H1 (cell line): Measurements from ENCODE around the gene CUBN. TPM values are rescaled to one million over a fixed set of nuclear protein-coding genes. Genes with fewer than 3 reads are reported as not detected.

Experiments
- CTCF ChIA-PET: fragments of 300-600 bp; sonication (Branson Sonifier 250); formaldehyde crosslinking; loops from one replicate; lab custom pipeline; 2021; ENCODE audit not compliant: partially characterized antibody; lab: Charles Lee
- POLR2A ChIA-PET: fragments of 300-600 bp; sonication (Branson Sonifier 250); formaldehyde crosslinking; loops from one replicate; lab custom pipeline; 2021; ENCODE audit warnings: inconsistent platforms; ENCODE audit not compliant: partially characterized antibody; lab: Charles Lee
- DNase-seq, 2 experiments: peaks; one replicate each; pipeline versions ENCODE4 v3.0.0 to v3.0.0-alpha.2; 2010 to 2022; ENCODE audit warnings: low spot score in 2 of 2, low read depth in 1 of 2, mixed read lengths in 1 of 2
- FAIRE-seq: peaks from 2 replicates; lab custom pipeline; 2011; peaks lifted over from hg19 to GRCh38; lab: Jason Lieb, UNC
- H2AFZ ChIP-seq: 2 replicates; pipeline ENCODE4 v1.8.1; 2012; ENCODE audit warnings: low read length, inconsistent platforms
- H2AK5ac ChIP-seq: 2 replicates; pipeline ENCODE4 v1.6.1; 2013; ENCODE audit warnings: low read depth, low read length
- H2BK120ac ChIP-seq: replicated peaks from 2 replicates; pipeline ENCODE3; 2013; ENCODE audit warnings: low read depth, low read length, inconsistent platforms
- H2BK12ac ChIP-seq: 2 replicates; pipeline ENCODE4 v1.6.1; 2013; ENCODE audit warnings: low read depth, low read length
- H2BK15ac ChIP-seq: 2 replicates; pipeline ENCODE4 v1.6.1; 2013; ENCODE audit warnings: low read length
- H2BK20ac ChIP-seq: 2 replicates; pipeline ENCODE4 v1.6.1; 2013; ENCODE audit warnings: low read length
- H2BK5ac ChIP-seq: 2 replicates; pipeline ENCODE4 v1.6.1; 2013; ENCODE audit warnings: low read depth, low read length
- H3K14ac ChIP-seq: 2 replicates; pipeline ENCODE4 v1.6.1; 2013; ENCODE audit warnings: inconsistent platforms; ENCODE audit not compliant: insufficient read length
- H3K18ac ChIP-seq: 2 replicates; pipeline ENCODE4 v1.6.1; 2013; ENCODE audit warnings: low read length; ENCODE audit errors: extremely low read depth
- H3K23ac ChIP-seq: 2 replicates; pipeline ENCODE4 v1.6.1; 2013; ENCODE audit warnings: inconsistent platforms; ENCODE audit not compliant: insufficient read length
- H3K23me2 ChIP-seq: 2 replicates; pipeline ENCODE4 v1.6.1; 2013; ENCODE audit warnings: low read depth, low read length
- H3K27ac ChIP-seq: 2 replicates; pipeline ENCODE4 v1.6.1; 2011; ENCODE audit warnings: low read depth, low read length, inconsistent platforms
- H3K27me3 ChIP-seq, 4 experiments: replicated peaks in 1 of 4; 1 replicate in 1 of 4; 2 replicates in 3 of 4; pipeline versions ENCODE4 v1.6.1 to v1.8.1; 2011 to 2013; ENCODE audit warnings: low read length in 3 of 4, mild to moderate bottlenecking in 3 of 4, inconsistent platforms in 2 of 4, mixed read lengths in 2 of 4, moderate library complexity in 1 of 4; ENCODE audit not compliant: control insufficient read depth in 3 of 4, insufficient read depth in 3 of 4; ENCODE audit errors: extremely low read depth in 1 of 4
- H3K36me3 ChIP-seq, 4 experiments: 2 replicates each; pipeline versions ENCODE4 v1.6.1 to v1.8.1; 2011 to 2013; ENCODE audit warnings: mild to moderate bottlenecking in 4 of 4, low read length in 3 of 4, moderate library complexity in 2 of 4, control low read depth in 1 of 4, inconsistent platforms in 1 of 4; ENCODE audit not compliant: insufficient read depth in 4 of 4, control insufficient read depth in 2 of 4
- H3K4ac ChIP-seq: replicated peaks from 2 replicates; pipeline ENCODE3; 2013; ENCODE audit warnings: low read length, low read depth, mixed read lengths, inconsistent platforms; ENCODE audit not compliant: insufficient read length
- H3K4me1 ChIP-seq, 4 experiments: replicated peaks in 1 of 4; 1 replicate in 1 of 4; 2 replicates in 3 of 4; pipeline versions ENCODE4 v1.6.1 to v1.8.1; 2011 to 2013; ENCODE audit warnings: low read length in 3 of 4, inconsistent platforms in 2 of 4, mixed read lengths in 1 of 4; ENCODE audit not compliant: insufficient read depth in 4 of 4, control insufficient read depth in 3 of 4
- H3K4me2 ChIP-seq, 2 experiments: 2 replicates each; pipeline versions ENCODE4 v1.6.1 to v1.8.1; 2011 to 2013; ENCODE audit warnings: low read depth in 2 of 2, low read length in 2 of 2, control low read depth in 1 of 2, inconsistent platforms in 1 of 2, mild to moderate bottlenecking in 1 of 2; ENCODE audit not compliant: insufficient read depth in 1 of 2
- H3K4me3 ChIP-seq, 4 experiments: fragments of 200-600, 300-600 bp in 1 of 4; sonication (generic), shearing (Covaris generic), sonication (Bioruptor Twin) in 1 of 4; 2 replicates each; pipeline versions ENCODE4 v1.5.1 to v1.8.1; 2011 to 2016; ENCODE audit warnings: low read length in 4 of 4, low read depth in 3 of 4, control low read depth in 2 of 4, inconsistent platforms in 2 of 4, mild to moderate bottlenecking in 2 of 4, mixed read lengths in 1 of 4, moderate library complexity in 1 of 4; ENCODE audit not compliant: insufficient read depth in 2 of 4; ENCODE audit errors: extremely low read depth in 1 of 4
- H3K56ac ChIP-seq: replicated peaks from 2 replicates; pipeline ENCODE3; 2013; ENCODE audit warnings: low read depth, mild to moderate bottlenecking, mixed read lengths, low read length, inconsistent platforms; ENCODE audit not compliant: insufficient read length
- H3K79me1 ChIP-seq: 2 replicates; pipeline ENCODE4 v1.6.1; 2013; ENCODE audit warnings: low read depth, low read length, control low read depth
- H3K79me2 ChIP-seq, 2 experiments: 2 replicates each; pipeline versions ENCODE4 v1.6.1 to v1.8.1; 2012 to 2013; ENCODE audit warnings: low read length in 2 of 2, mild to moderate bottlenecking in 2 of 2, inconsistent platforms in 1 of 2; ENCODE audit not compliant: insufficient read depth in 2 of 2, control insufficient read depth in 1 of 2
- H3K9ac ChIP-seq, 4 experiments: replicated peaks in 1 of 4; 1 replicate in 1 of 4; 2 replicates in 3 of 4; pipeline versions ENCODE4 v1.6.1 to v1.8.1; 2011 to 2013; ENCODE audit warnings: low read depth in 3 of 4, low read length in 3 of 4, control low read depth in 2 of 4, mild to moderate bottlenecking in 2 of 4, moderate library complexity in 2 of 4, inconsistent platforms in 1 of 4; ENCODE audit errors: extremely low read depth in 1 of 4
- H3K9me3 ChIP-seq, 2 experiments: 2 replicates each; pipeline versions ENCODE4 v1.6.1 to v1.8.1; 2012 to 2013; ENCODE audit warnings: mild to moderate bottlenecking in 2 of 2, moderate library complexity in 2 of 2, control low read depth in 1 of 2, inconsistent platforms in 1 of 2, low read depth in 1 of 2, low read length in 1 of 2, mixed read lengths in 1 of 2; ENCODE audit not compliant: insufficient read depth in 2 of 2
- H4K20me1 ChIP-seq, 2 experiments: replicated peaks in 1 of 2; 2 replicates each; pipeline versions ENCODE3 to v1.8.1; 2011 to 2013; ENCODE audit warnings: inconsistent platforms in 2 of 2, low read length in 2 of 2, mild to moderate bottlenecking in 1 of 2; ENCODE audit not compliant: insufficient read depth in 2 of 2, control insufficient read depth in 1 of 2
- H4K5ac ChIP-seq: 2 replicates; pipeline ENCODE4 v1.6.1; 2013; ENCODE audit warnings: low read length, low read depth, mixed read lengths, inconsistent platforms; ENCODE audit not compliant: insufficient read length
- H4K8ac ChIP-seq: 2 replicates; pipeline ENCODE4 v1.8.0; 2013; ENCODE audit warnings: mild to moderate bottlenecking, moderate library complexity, low read length, inconsistent platforms; ENCODE audit not compliant: insufficient read depth; ENCODE audit errors: extremely low read depth
- H4K91ac ChIP-seq: replicated peaks from 2 replicates; pipeline ENCODE3; 2013; ENCODE audit warnings: low read length, mixed read lengths, inconsistent platforms; ENCODE audit not compliant: insufficient read length
- YY1 ChIP-seq: IDR thresholded peaks from 2 replicates; pipeline ENCODE4 v1.6.1; 2011; ENCODE audit warnings: low read depth, mild to moderate bottlenecking, low read length
- WGBS, 2 experiments: shearing (Covaris generic) in 1 of 2; methylation state at CpG; one replicate each; pipeline versions ENCODE4 v1.1.6 to v1.1.7; 2013 to 2015; ENCODE audit warnings: low lambda C conversion rate in 2 of 2, mixed read lengths in 2 of 2, inconsistent platforms in 1 of 2, low coverage in 1 of 2, missing lambda C conversion rate in 1 of 2; ENCODE audit not compliant: insufficient replicate concordance in 2 of 2, insufficient coverage in 1 of 2, insufficient read length in 1 of 2; ENCODE audit errors: extremely low coverage in 1 of 2, missing lambda C conversion rate in 1 of 2; 5-methylcytosine and 5-hydroxymethylcytosine counted together
- polyA plus RNA-seq, 7 experiments: library from polyadenylated mRNA; depleted of rRNA in 3 of 7; stranded (reverse) in 5 of 7; unstranded in 2 of 7; fragments of >200 nt in 5 of 7; fragments of 200-250 nt in 2 of 7; gene quantifications; 1 replicate in 5 of 7; 2 replicates in 1 of 7; 4 replicates in 1 of 7; pipeline versions ENCODE4 v1.2.1 to v1.2.3, GENCODE V29; 2011 to 2013; ENCODE audit warnings: missing spikeins in 2 of 7, mixed read lengths in 2 of 7
- total RNA-seq: library from RNA; stranded (reverse); fragmentation: NEBNext Ultra II Directional; extraction: Animal tissue kit (Norgen Biotek cat#: 25700); gene quantifications from 2 replicates; pipeline ENCODE4 v1.2.1, GENCODE V29; 2021

Gene CUBN
- total and polyA plus RNA-seq, 2 of the 8 experiments (the other 6 are each of a cell fraction or from before 2014, with no cell fraction given), result 0.04 to 0.08 TPM

DNA sequence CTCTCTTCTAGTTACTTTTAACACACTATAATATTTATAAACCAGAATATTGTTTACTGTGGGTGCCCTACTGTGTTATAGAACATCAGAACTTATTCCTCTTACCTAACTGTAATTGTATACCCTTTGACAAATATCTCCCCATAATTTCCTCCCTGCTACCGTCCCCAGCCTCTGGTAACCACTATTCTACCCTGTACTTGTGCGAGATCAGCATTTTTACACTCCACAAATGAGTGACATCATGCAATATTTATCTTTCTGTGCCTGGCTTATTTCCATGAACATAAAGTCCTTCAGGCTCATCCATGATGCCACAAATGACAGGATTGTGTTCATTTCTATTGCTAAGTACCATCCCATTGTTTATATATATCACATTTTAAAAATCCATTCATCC is 172.6 kb downstream of the CUBN start:
- H3K4me1 ChIP-seq, result no peaks in the 10 kb centered on the region
- H4K5ac ChIP-seq, result no peak overlapping the region
- no peak overlapping the region for H3K4ac ChIP-seq
- DNase-seq (no peak), FAIRE-seq (no peak)
- H4K20me1 ChIP-seq, result no peaks in the 10 kb centered on the region
- no peak overlapping the region for H2AK5ac ChIP-seq
- H3K9me3 ChIP-seq, result no peaks in the 10 kb centered on the region
- H4K91ac ChIP-seq, result no peak overlapping the region
- POLR2A ChIA-PET, result no interaction called here
- TF ChIP-seq YY1, result no peak
- no peaks in the 10 kb centered on the region for H3K36me3 ChIP-seq
- no peak overlapping the region for H2BK15ac ChIP-seq
- no peak overlapping the region for H4K8ac ChIP-seq
- H3K4me2 ChIP-seq, result no peak overlapping the region
- CTCF ChIA-PET, result no interaction called here
- no peak overlapping the region for H3K4me3 ChIP-seq
- H2BK20ac ChIP-seq, result no peak overlapping the region
- no peak overlapping the region for H3K27ac ChIP-seq
- WGBS, 2 experiments, result 93% methylated on average over 2 of the region's 2 CpGs; no CpG with 5 or more reads in 1 of the 2 experiments
- no peaks in the 10 kb centered on the region for H3K23me2 ChIP-seq
- no peaks in the 10 kb centered on the region for H3K79me1 ChIP-seq
- H3K14ac ChIP-seq, result no peak overlapping the region
- no peak overlapping the region for H3K56ac ChIP-seq
- no peak overlapping the region for H2BK5ac ChIP-seq
- no peak overlapping the region for H3K9ac ChIP-seq
- H3K18ac ChIP-seq, result no peak overlapping the region
- no peaks in the 10 kb centered on the region for H3K27me3 ChIP-seq
- H2AFZ ChIP-seq, result no peak overlapping the region
- H3K79me2 ChIP-seq, result no peaks in the 10 kb centered on the region
- no peak overlapping the region for H3K23ac ChIP-seq
- H2BK12ac ChIP-seq, result no peak overlapping the region
- no peak overlapping the region for H2BK120ac ChIP-seq
